COLO668 (cell line): ENCODE measurements around the gene PACSIN2.
"Not testable (repeated sequence)": the region's sequence is repeated elsewhere in the genome, so short reads cannot be mapped to it uniquely, and the experiment has no call there.

Source experiments
- DNase-seq: peaks from one replicate; lab custom pipeline; 2025; ENCODE audit not compliant: unreplicated experiment; lab: John Stamatoyannopoulos, UW

PACSIN2 gene

GRCh38 chr22:42947211-42947990, 67.5 kb downstream of the PACSIN2 start:
- DNase-seq, result peak; percentile 91

DNA sequence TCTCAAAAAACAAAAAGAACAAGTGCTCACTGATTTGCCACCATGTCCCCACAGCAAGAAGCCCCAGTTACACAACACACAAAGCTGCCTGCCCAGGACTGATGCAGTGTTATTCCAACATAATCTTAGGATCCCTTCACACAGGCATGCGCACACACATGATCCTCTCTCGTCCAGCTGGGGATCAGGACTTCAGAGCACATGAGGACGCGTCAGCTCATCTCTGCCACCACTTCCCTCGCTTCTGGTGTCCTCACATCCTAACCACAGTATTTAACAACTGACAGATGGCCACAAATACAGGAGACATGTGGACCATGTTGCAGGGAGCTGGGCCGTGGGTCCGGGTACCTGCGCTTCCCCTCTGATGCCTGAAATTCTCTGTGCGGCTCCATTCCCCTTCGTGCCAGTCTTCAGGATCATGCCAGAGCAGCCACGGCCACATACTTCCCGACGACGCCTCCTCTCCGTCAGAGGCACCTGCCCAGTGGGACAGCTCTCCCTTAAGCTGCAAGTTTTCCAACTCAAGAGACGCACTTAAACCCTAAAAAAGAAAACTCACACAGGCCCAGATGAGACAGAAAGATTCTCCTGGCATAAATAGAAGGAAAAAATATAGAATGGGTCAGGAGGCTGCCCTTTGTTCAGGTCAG, 68.3 kb downstream of the PACSIN2 start:
- DNase-seq, result no peak

DNA sequence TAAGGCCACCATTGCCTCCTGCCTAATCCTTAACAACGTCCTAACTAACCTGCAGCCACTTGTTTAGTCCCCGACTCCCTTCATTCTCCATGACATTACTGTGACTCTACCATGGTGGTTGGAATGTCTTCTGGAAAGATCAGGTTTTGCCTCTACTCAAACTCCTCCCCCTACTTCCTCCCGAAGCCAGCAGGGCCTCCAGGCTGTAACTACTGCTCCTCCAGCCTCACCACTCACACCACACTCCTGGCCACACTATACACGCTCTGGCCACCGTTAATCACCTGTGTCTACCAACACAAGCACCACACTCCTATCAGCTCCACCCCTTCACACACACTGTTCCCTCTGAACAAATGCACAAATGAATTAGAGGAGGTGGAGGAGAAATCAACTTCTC, 69.2 kb downstream of the PACSIN2 start:
- DNase-seq, result no peak

GRCh38 chr22:42945027-42945426, 69.9 kb downstream of the PACSIN2 start:
- no peak for DNase-seq

DNA sequence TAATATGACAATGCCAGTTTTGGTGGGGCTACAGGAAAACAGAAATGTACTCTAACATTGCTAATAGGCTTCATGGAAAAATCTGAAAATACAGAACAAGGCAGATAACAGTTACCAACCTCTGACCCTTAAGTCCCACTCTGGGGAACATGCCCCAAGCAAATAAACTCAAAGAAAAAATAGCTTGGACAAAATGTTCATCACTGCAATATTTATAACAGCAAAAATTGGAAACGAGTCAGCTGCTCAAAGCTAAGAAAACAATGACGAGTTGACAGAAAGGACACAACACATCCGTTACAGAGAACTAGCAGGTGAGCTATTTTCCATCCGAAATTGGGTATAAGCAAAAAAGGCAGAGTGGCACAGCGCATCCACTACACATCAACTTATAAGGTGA, 70.5 kb downstream of the PACSIN2 start:
- no peak for DNase-seq

GRCh38 chr22:42943981-42944380, 71.0 kb downstream of the PACSIN2 start:
- DNase-seq, result no peak

GRCh38 chr22:42942351-42942750, 72.6 kb downstream of the PACSIN2 start:
- no peak for DNase-seq

- peak; percentile 53 for DNase-seq
Measured at GRCh38 chr22:42939941-42940653, 74.9 kb downstream of the PACSIN2 start.

DNA sequence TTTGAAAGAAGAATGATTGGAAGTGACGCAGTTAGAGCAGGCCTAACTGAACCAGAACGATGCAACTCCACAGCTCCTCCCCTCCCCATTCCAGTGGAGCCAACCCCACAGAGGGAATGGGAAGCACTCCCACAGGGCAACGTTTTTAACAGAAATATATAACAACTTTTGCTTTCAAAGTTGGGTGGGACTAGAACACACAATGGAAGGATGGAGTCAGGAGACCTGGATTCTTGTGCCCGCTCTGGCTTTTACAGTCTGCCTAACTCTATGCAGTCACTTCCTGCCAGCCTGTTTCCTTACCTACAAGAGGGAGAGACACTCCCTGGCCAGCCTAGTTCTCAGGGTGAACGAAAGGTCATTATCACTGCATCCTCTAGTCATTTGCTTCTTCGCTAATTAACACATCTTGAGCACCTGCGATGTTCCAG, 75.5 kb downstream of the PACSIN2 start:
- no peak for DNase-seq

- DNase-seq, result no peak
Measured at GRCh38 chr22:42938976-42939375, 76.0 kb downstream of the PACSIN2 start.

DNA sequence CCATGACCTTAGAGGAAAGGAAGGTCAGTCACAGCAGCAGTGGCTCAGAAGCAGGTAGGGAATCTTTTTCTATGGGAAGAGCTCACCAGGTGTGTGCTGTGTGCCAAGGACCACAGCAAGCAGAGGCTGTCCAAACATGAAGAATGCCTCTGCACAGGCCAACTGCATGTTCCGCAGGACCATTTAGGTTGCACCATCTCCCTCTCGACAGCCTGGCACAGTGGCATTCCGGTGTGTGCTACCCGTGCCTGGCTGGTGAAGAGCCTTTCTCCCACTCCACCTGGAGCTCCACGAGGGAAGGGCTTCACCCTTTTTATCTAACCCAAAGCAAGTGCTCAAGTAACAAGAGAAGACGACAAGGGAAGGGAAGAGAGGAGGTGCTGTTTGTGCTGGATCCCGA, 76.5 kb downstream of the PACSIN2 start:
- DNase-seq, result no peak

- DNase-seq, result peak; percentile 28
Measured at GRCh38 chr22:42937164-42937843, 77.6 kb downstream of the PACSIN2 start.

- not testable (repeated sequence) for DNase-seq
Measured at GRCh38 chr22:42936680-42937079, 78.3 kb downstream of the PACSIN2 start.

GRCh38 chr22:42934338-42934737, 80.6 kb downstream of the PACSIN2 start:
- no peak for DNase-seq

- no peak for DNase-seq
Measured at GRCh38 chr22:42933485-42934091, 81.4 kb downstream of the PACSIN2 start.

DNA sequence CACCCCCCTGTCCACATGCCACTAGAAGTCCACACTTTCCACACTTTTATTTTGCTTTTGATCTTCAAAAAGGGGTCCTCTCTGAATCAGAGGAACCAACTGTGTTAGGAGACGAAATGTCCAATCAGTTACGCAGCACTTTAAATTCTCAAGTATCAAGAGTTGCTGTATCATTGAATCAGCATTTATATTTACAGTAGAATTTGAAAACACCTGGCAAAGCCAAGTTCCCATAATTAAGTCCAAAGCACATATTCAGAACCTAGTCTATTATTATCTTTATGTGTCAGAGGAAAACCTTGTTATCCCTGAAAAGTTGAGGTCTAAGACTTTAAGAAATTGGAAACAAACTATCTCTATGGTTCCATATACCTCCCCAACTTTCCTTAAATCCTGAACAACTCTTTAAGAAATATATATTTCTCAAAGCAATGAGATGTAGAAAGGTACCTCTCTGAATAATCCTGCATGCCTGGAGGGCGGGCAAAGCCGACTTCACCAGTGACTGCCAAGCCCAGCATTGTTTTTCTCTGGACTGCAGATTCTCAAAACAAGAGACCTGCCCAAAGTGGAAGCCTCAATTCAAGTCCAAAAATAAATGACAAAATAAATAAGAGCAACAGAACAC, 82.0 kb downstream of the PACSIN2 start:
- DNase-seq, result no peak

- DNase-seq, result no peak
Measured at GRCh38 chr22:42932197-42932519, 82.8 kb downstream of the PACSIN2 start.

- no peak for DNase-seq
Measured at GRCh38 chr22:42931421-42932196, 83.3 kb downstream of the PACSIN2 start.

- DNase-seq, result peak; percentile 57
Measured at GRCh38 chr22:42930810-42931420, 84.0 kb downstream of the PACSIN2 start.

DNA sequence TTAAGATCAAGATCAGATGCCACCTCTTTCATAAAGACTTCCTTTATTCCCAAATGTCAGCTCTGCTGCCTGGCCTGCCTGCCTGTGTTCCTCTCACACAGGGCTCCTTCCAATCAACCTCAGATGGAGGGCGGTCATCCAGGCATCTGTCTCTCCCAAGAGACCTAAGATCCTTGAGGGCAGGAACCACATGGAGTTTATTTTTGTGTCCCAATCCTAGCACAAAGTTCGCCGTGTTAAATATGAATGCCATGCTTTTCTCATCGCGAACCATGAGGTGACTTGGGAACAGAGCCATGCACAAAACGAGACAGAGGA, 85.2 kb downstream of the PACSIN2 start:
- no peak for DNase-seq
